ENCODE data around the gene PCCA.

DNA sequence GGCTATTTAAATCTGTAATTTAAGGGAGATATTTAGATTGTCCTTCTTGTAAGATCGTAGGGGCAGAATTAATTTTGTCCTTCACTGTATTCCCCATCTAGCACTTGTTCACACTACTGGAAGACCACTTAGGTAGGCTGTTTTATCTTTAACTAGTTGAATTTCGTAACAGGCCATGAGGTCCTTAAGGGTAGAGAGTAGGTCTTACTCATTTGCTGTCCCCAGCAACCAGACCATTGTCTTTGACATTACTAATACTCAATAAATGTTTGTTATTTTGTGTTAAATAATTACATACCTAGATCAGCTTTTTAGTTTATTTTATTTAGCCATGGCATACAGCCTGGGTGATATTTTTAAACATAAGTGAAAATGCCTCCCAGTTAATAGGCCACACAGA lies 177.1 kb downstream of the PCCA start:
- TF ChIP-seq CTCF (IDR thresholded peaks at IDR 0.05) (no peak), POLR2A (IDR thresholded peaks at IDR 0.05) (no peak), EP300 (IDR thresholded peaks at IDR 0.05) (no peak)

Measured in tibial nerve (tissue), 4 donors.